Measurements from ENCODE around the gene SLC24A3. TPM values are rescaled to one million over a fixed set of nuclear protein-coding genes. Genes with fewer than 3 reads are reported as not detected.
"Not testable (repeated sequence)": the region's sequence is repeated elsewhere in the genome, so short reads cannot be mapped to it uniquely, and the experiment has no call there.

The SLC24A3 gene
- total RNA-seq, 1 experiment from 2014 or later, result not detected

DNA sequence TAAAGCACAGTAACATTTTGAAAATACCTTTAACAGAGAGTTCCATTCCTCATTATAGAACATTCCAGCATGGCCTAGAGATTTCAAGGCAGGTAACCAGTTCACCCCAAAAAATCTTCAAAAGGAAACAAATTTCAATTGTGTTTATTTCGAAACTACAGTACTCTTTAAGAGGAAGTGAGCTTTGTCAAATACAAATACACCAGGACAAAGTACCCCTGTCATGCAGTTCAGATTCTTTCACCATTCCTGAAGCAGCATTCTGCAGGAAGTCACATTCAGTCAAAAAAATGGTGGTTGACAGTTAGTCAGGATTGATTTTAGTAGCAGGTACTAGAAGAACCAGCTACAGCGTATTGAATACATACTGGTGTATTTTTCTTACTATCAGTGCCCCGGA is 456.0 kb downstream of the SLC24A3 start:
- no peak for DNase-seq (ENCODE audit: low spot score)

- DNase-seq (ENCODE audit: low spot score), result no peak
These were observed 458.4 kb downstream of the SLC24A3 start for GRCh38 chr20:19670829-19671228.

DNA sequence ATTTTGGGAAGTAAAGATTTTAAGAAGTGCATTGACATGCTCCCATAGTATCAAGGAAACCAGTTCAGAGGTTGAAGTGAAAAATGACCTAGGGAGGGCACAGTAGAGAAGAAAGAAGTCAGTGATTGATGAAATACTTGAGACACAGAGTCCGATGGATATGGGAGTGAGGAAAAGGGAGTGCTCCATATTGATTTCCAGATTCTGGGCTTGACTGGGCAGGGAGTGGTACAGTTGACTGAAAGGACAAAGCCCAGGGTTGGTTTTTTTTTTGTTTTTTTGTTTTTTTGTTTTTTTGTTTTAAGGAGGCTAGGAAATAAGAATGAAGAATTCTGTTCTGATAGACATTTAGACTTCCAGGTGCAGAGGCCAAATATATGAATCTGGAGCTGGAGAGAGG is 458.9 kb downstream of the SLC24A3 start:
- no peak for DNase-seq (ENCODE audit: low spot score)

GRCh38 chr20:19672498-19672897 is 460.1 kb downstream of the SLC24A3 start:
- no peak for DNase-seq (ENCODE audit: low spot score)

DNA sequence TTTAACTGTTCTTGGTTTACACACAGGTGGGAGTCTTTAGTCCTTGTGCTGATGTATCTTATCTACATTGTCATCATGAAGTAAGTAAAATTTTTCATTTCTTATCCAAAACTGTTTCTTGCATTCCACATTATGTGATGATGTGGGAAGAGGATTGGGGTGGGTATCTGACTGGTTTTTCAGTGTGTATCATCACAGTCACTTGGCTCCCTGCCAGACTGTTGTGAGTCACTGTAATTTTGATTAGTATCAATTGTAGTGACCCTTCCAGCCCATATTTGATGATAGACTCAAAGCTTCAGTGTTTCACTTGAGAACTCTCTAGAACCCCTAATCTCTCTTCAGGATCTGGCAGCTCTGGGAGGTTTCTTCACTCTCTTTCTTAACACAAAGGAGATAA is 461.1 kb downstream of the SLC24A3 start:
- no peak for DNase-seq (ENCODE audit: low spot score)

DNA sequence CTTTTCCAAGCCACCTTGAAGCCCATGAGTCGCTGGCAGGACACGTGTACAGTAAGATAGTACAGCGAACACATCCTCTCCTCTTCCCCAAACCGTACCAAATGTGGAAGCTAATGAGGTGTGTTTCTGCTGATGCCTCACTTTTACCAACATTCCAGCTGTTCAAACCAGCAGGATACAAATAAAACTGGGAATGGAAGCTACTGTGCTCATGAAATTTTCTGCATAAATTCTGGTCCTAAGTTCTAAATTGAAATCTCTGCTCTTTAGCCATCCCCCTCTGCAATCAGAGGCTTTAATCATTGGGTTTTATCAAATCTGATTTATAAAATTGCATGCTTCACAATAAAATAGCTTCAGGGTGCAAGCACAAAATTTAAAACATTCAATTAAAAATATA is 463.8 kb downstream of the SLC24A3 start:
- DNase-seq (ENCODE audit: low spot score), result no peak

DNA sequence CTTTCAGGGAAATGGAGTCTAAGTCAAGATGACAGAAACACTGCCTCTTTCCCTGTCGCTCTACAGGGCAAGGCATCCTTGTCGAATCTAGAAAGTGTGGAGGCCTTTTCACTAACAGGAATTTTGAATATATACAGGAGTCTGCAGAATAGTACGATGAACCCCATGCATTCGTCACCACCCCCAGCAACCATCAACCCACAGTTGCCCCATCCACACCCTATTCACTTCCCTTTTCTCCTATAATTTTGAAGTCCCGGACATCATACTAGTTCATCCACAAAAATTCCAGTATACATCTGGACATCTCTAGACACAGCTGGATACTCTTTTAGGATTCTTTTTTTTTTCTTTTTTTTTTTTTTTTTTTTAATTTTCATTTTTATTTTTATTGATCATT is 464.9 kb downstream of the SLC24A3 start:
- DNase-seq (ENCODE audit: low spot score), result no peak

DNA sequence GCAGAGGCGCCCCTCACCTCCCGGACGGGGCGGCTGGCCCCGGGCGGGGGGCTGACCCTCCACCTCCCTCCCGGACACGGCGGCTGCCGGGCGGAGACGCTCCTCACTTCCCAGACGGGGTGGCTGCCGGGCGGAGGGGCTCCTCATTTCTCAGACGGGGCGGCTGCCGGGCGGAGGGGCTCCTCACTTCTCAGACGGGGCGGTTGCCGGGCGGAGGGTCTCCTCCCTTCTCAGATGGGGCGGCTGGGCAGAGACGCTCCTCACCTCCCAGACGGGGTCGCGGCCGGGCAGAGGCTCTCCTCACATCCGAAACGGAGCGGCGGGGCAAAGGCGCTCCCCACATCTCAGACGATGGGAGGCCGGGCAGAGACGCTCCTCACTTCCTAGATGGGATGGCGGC is 466.1 kb downstream of the SLC24A3 start:
- not testable (repeated sequence) for DNase-seq (ENCODE audit: low spot score)

DNA sequence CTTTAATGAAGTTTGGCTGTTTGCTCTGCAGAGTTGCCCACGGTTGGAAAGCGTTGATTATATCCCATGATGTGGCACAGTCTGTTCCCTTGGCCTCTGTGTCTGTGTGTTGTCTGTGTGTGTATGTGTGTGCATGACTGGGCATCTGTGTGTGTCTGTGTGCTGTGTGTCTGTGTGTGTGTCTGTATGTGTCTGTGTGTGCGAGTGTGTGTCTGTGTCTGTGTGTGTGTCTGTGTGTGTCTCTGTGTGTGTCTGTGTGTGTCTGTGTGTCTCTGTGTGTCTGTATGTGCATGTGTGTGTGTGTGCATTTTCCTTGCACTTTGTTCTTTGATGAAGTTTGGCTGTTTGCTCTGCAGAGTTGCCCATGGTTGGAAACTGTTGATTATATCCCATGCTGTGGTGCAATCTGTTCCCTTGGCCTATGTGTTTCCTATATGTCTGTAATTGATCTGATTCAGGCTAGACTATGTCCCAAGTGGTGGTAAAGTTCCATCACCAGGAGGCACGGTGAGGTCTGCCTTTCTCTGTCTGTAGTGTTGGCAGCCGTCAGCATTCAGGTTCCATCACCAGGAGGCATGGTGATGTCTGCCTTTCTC is 467.6 kb downstream of the SLC24A3 start:
- DNase-seq (ENCODE audit: low spot score), result no peak

GRCh38 chr20:19682249-19682648 is 469.8 kb downstream of the SLC24A3 start:
- DNase-seq (ENCODE audit: low spot score), result no peak

- DNase-seq (ENCODE audit: low spot score), result no peak
These were observed 470.7 kb downstream of the SLC24A3 start for GRCh38 chr20:19683188-19683587.

GRCh38 chr20:19683822-19684221 is 471.4 kb downstream of the SLC24A3 start:
- no peak for DNase-seq (ENCODE audit: low spot score)

GRCh38 chr20:19688031-19688806 is 475.8 kb downstream of the SLC24A3 start:
- peak; percentile 85 for DNase-seq (ENCODE audit: low spot score)

GRCh38 chr20:19690462-19690861 is 478.0 kb downstream of the SLC24A3 start:
- no peak for DNase-seq (ENCODE audit: low spot score)

- no peak for DNase-seq (ENCODE audit: low spot score)
These were observed 478.7 kb downstream of the SLC24A3 start for GRCh38 chr20:19691125-19691524.

DNA sequence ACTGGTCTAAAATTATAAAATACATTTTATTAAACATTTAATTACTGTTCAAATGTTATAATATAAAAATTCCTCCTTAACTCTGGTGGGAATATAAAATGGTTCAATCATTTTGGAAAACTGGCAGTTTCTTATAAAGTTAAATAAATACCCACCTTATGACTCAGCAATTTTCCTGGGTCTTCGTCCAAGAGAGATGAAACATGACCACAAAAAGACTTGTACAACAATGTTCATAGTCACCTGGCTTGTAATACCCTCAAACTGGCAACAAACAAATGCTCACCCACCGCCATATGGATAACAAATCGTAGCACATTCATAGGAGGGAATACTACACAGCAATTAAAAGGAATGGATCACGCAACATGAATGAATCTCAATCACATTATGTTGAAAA is 479.7 kb downstream of the SLC24A3 start:
- peak; percentile 27 for DNase-seq (ENCODE audit: low spot score)

GRCh38 chr20:19692685-19693119 is 480.3 kb downstream of the SLC24A3 start:
- peak; percentile 45 for DNase-seq (ENCODE audit: low spot score)

DNA sequence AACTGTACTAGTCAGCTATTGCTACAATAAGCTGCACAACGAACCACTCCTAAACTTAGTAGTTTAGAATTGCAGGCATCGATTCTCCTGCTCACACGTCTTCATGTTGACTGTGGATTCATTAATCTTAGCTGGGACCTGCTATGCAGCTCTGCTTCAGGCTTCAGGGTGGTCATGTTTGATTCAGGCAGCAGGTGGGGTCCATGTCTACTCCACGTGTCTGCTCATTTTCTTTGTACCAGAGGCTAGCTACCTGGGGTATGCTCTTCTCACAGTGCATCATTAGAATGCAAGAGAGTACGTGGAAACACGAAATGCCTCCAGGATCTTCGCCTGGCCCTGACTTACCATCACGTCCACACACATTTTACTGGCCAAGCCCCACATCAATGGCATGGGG is 481.1 kb downstream of the SLC24A3 start:
- DNase-seq (ENCODE audit: low spot score), result no peak

GRCh38 chr20:19695081-19695480 is 482.6 kb downstream of the SLC24A3 start:
- no peak for DNase-seq (ENCODE audit: low spot score)

GRCh38 chr20:19696620-19697019 is 484.2 kb downstream of the SLC24A3 start:
- DNase-seq (ENCODE audit: low spot score), result no peak

GRCh38 chr20:19697415-19697814 is 485.0 kb downstream of the SLC24A3 start:
- DNase-seq (ENCODE audit: low spot score), result no peak

DNA sequence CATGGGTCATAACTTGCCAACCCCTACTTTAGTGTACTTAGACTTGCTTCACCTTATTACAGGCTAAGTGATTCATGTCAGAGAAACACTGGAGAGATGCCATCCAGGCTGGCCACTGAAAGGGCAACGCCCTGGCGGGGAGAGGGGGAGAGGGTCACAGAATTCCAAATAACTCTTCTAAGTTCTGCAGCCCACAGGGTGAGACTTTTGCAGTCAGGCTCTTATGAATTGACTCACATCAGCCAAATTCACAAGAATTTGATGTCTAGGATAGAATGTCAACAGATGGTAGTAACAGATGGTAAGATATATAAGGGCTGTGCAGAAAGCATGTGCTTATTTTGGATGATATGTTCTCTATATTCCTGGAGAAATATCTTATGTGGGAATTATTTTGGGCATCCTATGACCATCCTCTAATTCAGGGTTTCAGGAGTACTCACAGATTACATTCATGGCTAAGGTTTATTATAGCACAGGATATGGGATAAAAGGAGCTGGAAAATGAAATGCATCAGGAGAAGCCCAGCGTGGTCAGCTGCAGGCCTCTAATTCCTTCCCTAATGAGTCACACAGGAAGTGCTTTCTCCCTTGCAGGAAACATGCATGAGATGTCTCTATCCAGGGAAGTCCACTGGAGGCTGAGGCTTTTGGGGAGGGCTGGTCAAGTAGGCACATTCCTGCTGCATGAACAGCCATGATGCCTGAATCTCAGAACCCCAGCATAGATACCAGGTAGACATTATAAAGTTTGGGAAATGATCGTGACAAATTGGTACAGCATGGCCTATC is 486.9 kb downstream of the SLC24A3 start:
- peak; percentile 87 for DNase-seq (ENCODE audit: low spot score)

DNA sequence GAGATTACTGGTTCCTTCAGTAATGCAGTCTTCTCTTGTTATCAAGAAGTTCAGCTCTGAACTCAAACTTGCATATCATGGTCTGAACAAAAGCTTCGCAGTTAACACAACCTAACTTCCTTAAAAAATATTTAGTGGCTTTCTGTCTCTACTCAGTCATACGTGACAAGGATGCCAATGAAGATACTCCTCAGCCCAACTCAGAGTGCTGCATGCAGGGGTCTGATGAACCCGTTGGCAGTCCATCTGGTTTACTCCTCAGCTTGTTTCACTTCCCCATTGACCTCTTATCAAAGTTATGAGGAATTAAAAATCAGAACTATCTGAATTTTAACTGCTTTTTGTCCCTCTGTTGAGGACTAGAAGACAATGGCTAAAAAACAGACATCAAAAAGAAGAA is 489.0 kb downstream of the SLC24A3 start:
- DNase-seq (ENCODE audit: low spot score), result no peak

Measured in A172 (cell line).